Sigmoid colon (tissue), 3 donors: ENCODE measurements around the gene ADD3.

Experiments used
- CTCF ChIP-seq, 4 experiments: fragments of 450-650 bp in 3 of 4; fragments of 200-600 bp in 1 of 4; IDR thresholded peaks; one replicate each; pipeline ENCODE4 v1.5.1; 2016 to 2019; ENCODE audit warnings: antibody characterized with exemption in 4 of 4, mild to moderate bottlenecking in 3 of 4, moderate library complexity in 2 of 4
- POLR2A ChIP-seq, 2 donors: fragments of 450-650 bp; IDR thresholded peaks; one replicate each; pipeline ENCODE4 v1.6.1; 2016; ENCODE audit warnings: antibody characterized with exemption in 2 of 2, mild to moderate bottlenecking in 2 of 2, moderate library complexity in 2 of 2

- TF ChIP-seq CTCF (IDR thresholded peaks at IDR 0.05), result no peak
- no peak for TF ChIP-seq POLR2A (IDR thresholded peaks at IDR 0.05)
Observed at GRCh38 chr10:110141871-110142635, 134.3 kb downstream of the ADD3 start.
